B cell (primary cell): ENCODE measurements around the gene SEMA3E. TPM values are rescaled to one million over a fixed set of nuclear protein-coding genes. Genes with fewer than 3 reads are reported as not detected.

Source experiments
- ATAC-seq: fragments of 200-7000 bp; cut with Tn5 transposase; one replicate; pipeline ENCODE4 v1.10.0; 2021; ENCODE audit warnings: low read depth, mild to moderate bottlenecking, moderate number of reproducible peaks, moderate library complexity
- CTCF ChIA-PET: fragments of 350-600 bp; sonication (Branson Sonifier 250); formaldehyde crosslinking; loops from one replicate; lab custom pipeline; 2021; ENCODE audit warnings: antibody characterized with exemption, inconsistent platforms; lab: Charles Lee
- POLR2A ChIA-PET: fragments of 350-600 bp; sonication (Branson Sonifier 250); formaldehyde crosslinking; loops from one replicate; lab custom pipeline; 2021; ENCODE audit warnings: antibody characterized with exemption; lab: Charles Lee
- DNase-seq: peaks from one replicate; pipeline ENCODE4 v3.0.0; 2013
- H2AFZ ChIP-seq: 2 replicates; pipeline ENCODE4 v1.6.1; 2012; ENCODE audit warnings: mild to moderate bottlenecking, low read depth, low read length; ENCODE audit not compliant: insufficient read depth, poor library complexity, severe bottlenecking
- H3K27ac ChIP-seq, 2 donors: 1 replicate in 1 of 2; 2 replicates in 1 of 2; pipeline ENCODE4 v1.5.1; 2012 to 2013; ENCODE audit warnings: low read length in 2 of 2, mild to moderate bottlenecking in 2 of 2, moderate library complexity in 1 of 2
- H3K27me3 ChIP-seq, 4 experiments: fragments of 200-600 bp in 1 of 4; sonication (generic) in 1 of 4; replicated peaks in 1 of 4; 1 replicate in 2 of 4; 2 replicates in 2 of 4; pipeline versions ENCODE4 v1.6.1 to v1.7.0; 2013 to 2016; ENCODE audit warnings: low read length in 3 of 4, mild to moderate bottlenecking in 2 of 4, mixed read lengths in 1 of 4, moderate library complexity in 1 of 4; ENCODE audit not compliant: insufficient read depth in 4 of 4, control insufficient read depth in 3 of 4; ENCODE audit errors: control extremely low read depth in 1 of 4
- H3K36me3 ChIP-seq, 2 experiments: replicated peaks in 1 of 2; 1 replicate in 1 of 2; 2 replicates in 1 of 2; pipeline versions ENCODE4 v1.6.1 to v1.7.1; 2013; ENCODE audit warnings: low read length in 1 of 2; ENCODE audit not compliant: insufficient read depth in 2 of 2, control insufficient read depth in 1 of 2; ENCODE audit errors: control extremely low read depth in 1 of 2, extremely low read depth in 1 of 2
- H3K4me1 ChIP-seq, 2 donors: fragments of 200-600 bp in 1 of 2; sonication (generic) in 1 of 2; 1 replicate in 1 of 2; 2 replicates in 1 of 2; pipeline versions ENCODE4 v1.5.1 to v1.6.1; 2013 to 2017; ENCODE audit warnings: low read length in 2 of 2; ENCODE audit not compliant: control insufficient read depth in 2 of 2, insufficient read depth in 2 of 2
- H3K4me2 ChIP-seq: replicated peaks from 2 replicates; pipeline ENCODE3; 2012; ENCODE audit warnings: mild to moderate bottlenecking, low read depth, low read length; ENCODE audit not compliant: poor library complexity, severe bottlenecking
- H3K4me3 ChIP-seq, 5 experiments: fragments of 200-600 bp in 1 of 5; sonication (generic) in 1 of 5; 1 replicate in 3 of 5; 2 replicates in 2 of 5; pipeline versions ENCODE4 v1.5.1 to v1.7.0; 2011 to 2016; ENCODE audit warnings: low read length in 4 of 5, mild to moderate bottlenecking in 4 of 5, low read depth in 2 of 5, control low read depth in 1 of 5, moderate library complexity in 1 of 5; ENCODE audit not compliant: insufficient read depth in 1 of 5; ENCODE audit errors: control extremely low read depth in 1 of 5, extremely low read depth in 1 of 5
- H3K79me2 ChIP-seq: fragments of 200-600 bp; sonication (generic); one replicate; pipeline ENCODE4 v1.6.0; 2016; ENCODE audit warnings: low read length; ENCODE audit not compliant: control insufficient read depth, insufficient read depth
- H3K9ac ChIP-seq: fragments of 200-600 bp; sonication (generic); 2 replicates; pipeline ENCODE4 v1.6.1; 2017; ENCODE audit warnings: mild to moderate bottlenecking, low read length, moderate library complexity
- H3K9me3 ChIP-seq, 3 donors: one replicate each; pipeline versions ENCODE4 v1.6.1 to v1.7.1; 2013; ENCODE audit warnings: low read length in 2 of 3; ENCODE audit not compliant: control insufficient read depth in 2 of 3, insufficient read depth in 1 of 3; ENCODE audit errors: control extremely low read depth in 1 of 3
- H4K20me1 ChIP-seq: 2 replicates; pipeline ENCODE4 v1.6.0; 2012; ENCODE audit warnings: mild to moderate bottlenecking, low read length; ENCODE audit not compliant: insufficient read depth, control insufficient read depth, poor library complexity, severe bottlenecking
- H3K27ac Mint-ChIP-seq: one replicate; pipeline ENCODE4 v1.8.0; 2021; ENCODE audit warnings: mixed read lengths
- H3K27me3 Mint-ChIP-seq: one replicate; pipeline ENCODE4 v1.8.0; 2021; ENCODE audit warnings: mixed read lengths
- H3K4me1 Mint-ChIP-seq: one replicate; pipeline ENCODE4 v1.8.0; 2021; ENCODE audit warnings: mixed read lengths
- H3K4me3 Mint-ChIP-seq: one replicate; pipeline ENCODE4 v1.8.0; 2021; ENCODE audit warnings: mixed read lengths
- H3K9me3 Mint-ChIP-seq: one replicate; pipeline ENCODE4 v1.8.0; 2022; ENCODE audit warnings: mixed read lengths; ENCODE audit not compliant: insufficient read depth
- EZH2 ChIP-seq: IDR thresholded peaks from 2 replicates; pipeline ENCODE4 v1.6.1; 2012; ENCODE audit warnings: borderline replicate concordance, low read depth, mild to moderate bottlenecking, moderate library complexity, low read length; ENCODE audit not compliant: insufficient read depth, poor library complexity, severe bottlenecking
- WGBS: methylation state at CpG from one replicate; pipeline ENCODE4 v1.1.5; 2013; ENCODE audit warnings: missing lambda C conversion rate; ENCODE audit not compliant: insufficient coverage; 5-methylcytosine and 5-hydroxymethylcytosine counted together
- intact Hi-C: fragments of 100-400 bp; cut with micrococcal nuclease; formaldehyde crosslinking; loops from one replicate; pipeline ENCODE4 v1.10.0; 2022
- polyA plus RNA-seq: library from polyadenylated mRNA; depleted of rRNA; stranded (reverse); fragments of >200 nt; gene quantifications from 2 replicates; pipeline ENCODE4 v1.2.3, GENCODE V29; 2012
- total RNA-seq, 2 donors: library from RNA; stranded (reverse); fragments of 120-200 nt in 1 of 2; gene quantifications; 1 replicate in 1 of 2; 2 replicates in 1 of 2; pipeline versions ENCODE4 v1.2.3 to v1.2.4, GENCODE V29; 2013 to 2022
- TF ChIP-seq, protein P1 (sequence below): fragments of 200-600 bp; IDR thresholded peaks from one replicate; pipeline ENCODE4 v1.8.0; 2022; ENCODE audit warnings: antibody characterized with exemption, mild to moderate bottlenecking

The SEMA3E gene
- total and polyA plus RNA-seq, 2 donors (not counting 1 experiment from before 2014, with no cell fraction given): not detected

- CTCF ChIA-PET: no interaction called here
- H3K27ac Mint-ChIP-seq: no peak overlapping the region
- Histone ChIP-seq H3K4me3 (no peak overlapping the region), H3K27ac (no peak overlapping the region), H3K9me3 (no peaks in the 10 kb centered on the region), H3K27me3 (no peaks in the 10 kb centered on the region), H3K79me2 (no peaks in the 10 kb centered on the region), H3K4me2 (no peak overlapping the region), H2AFZ (no peak overlapping the region), H4K20me1 (no peaks in the 10 kb centered on the region), H3K9ac (no peak overlapping the region), H3K4me1 (no peaks in the 10 kb centered on the region), H3K36me3 (no peaks in the 10 kb centered on the region)
- H3K9me3 Mint-ChIP-seq: peaks cover 4% of the 10 kb centered on the region
- no peak overlapping the region for H3K4me3 Mint-ChIP-seq
- intact Hi-C loops: no loop called here
- TF ChIP-seq EZH2: no peak
- TF ChIP-seq, protein P1, sequence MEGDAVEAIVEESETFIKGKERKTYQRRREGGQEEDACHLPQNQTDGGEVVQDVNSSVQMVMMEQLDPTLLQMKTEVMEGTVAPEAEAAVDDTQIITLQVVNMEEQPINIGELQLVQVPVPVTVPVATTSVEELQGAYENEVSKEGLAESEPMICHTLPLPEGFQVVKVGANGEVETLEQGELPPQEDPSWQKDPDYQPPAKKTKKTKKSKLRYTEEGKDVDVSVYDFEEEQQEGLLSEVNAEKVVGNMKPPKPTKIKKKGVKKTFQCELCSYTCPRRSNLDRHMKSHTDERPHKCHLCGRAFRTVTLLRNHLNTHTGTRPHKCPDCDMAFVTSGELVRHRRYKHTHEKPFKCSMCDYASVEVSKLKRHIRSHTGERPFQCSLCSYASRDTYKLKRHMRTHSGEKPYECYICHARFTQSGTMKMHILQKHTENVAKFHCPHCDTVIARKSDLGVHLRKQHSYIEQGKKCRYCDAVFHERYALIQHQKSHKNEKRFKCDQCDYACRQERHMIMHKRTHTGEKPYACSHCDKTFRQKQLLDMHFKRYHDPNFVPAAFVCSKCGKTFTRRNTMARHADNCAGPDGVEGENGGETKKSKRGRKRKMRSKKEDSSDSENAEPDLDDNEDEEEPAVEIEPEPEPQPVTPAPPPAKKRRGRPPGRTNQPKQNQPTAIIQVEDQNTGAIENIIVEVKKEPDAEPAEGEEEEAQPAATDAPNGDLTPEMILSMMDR: no peak
- no peaks in the 10 kb centered on the region for H3K4me1 Mint-ChIP-seq
- no peaks in the 10 kb centered on the region for H3K27me3 Mint-ChIP-seq
- DNase-seq: no peak
- POLR2A ChIA-PET: no interaction called here
- no peak for ATAC-seq
- WGBS: no CpG with 5 or more reads among the region's 4 CpGs
Measured at GRCh38 chr7:83550100-83550499, 98.8 kb downstream of the SEMA3E start.

DNA sequence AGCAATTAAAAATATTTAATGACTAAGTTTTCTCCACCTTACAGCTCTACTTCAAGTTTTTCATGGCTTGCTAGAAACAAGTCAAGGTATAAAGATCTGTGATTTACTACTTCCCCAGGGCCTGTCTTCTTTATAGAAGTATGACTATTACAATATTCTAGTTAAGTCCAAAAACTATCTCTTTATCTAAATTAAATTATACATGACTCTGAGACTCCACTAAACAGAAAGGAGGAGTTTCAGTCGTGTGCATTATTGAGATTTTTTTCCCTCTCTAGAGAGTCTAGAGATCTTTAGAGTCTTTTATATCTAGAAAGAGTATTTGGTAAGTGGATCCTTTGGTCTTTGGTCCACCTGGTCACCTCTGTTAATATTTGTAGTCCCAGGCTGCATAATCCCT lies 100.7 kb downstream of the SEMA3E start:
- Histone ChIP-seq H4K20me1 (no peaks in the 10 kb centered on the region), H3K27ac (no peak overlapping the region), H3K4me1 (no peaks in the 10 kb centered on the region), H3K4me3 (no peak overlapping the region), H3K79me2 (no peaks in the 10 kb centered on the region), H3K4me2 (no peak overlapping the region), H3K36me3 (no peaks in the 10 kb centered on the region), H3K9ac (no peak overlapping the region), H2AFZ (no peak overlapping the region), H3K27me3 (no peaks in the 10 kb centered on the region), H3K9me3 (no peaks in the 10 kb centered on the region)
- Mint-ChIP-seq H3K4me3 (no peak overlapping the region), H3K4me1 (no peaks in the 10 kb centered on the region), H3K9me3 (peaks cover 4% of the 10 kb centered on the region), H3K27me3 (no peaks in the 10 kb centered on the region), H3K27ac (no peak overlapping the region)
- intact Hi-C loops: no loop called here
- ChIA-PET POLR2A (no interaction called here), CTCF (no interaction called here)
- TF ChIP-seq, protein P1: no peak
- TF ChIP-seq EZH2: no peak
- ATAC-seq (no peak), DNase-seq (no peak)
- WGBS: no CpG with 5 or more reads among the region's 1 CpG
